Body of pancreas (tissue), 4 donors: ENCODE results near the gene CASTOR1. TPM values are rescaled to one million over a fixed set of nuclear protein-coding genes. Genes with fewer than 3 reads are reported as not detected.

ENCODE experiments used
- ATAC-seq: fragments of 150-250 bp; one replicate; pipeline ENCODE4 v1.9.1; 2016
- DNase-seq, 4 donors: peaks; one replicate each; pipeline ENCODE4 v3.0.0-alpha.2; 2019
- H3K27ac ChIP-seq, 4 donors: fragments of 200-600 bp; sonication (generic); 1 replicate in 3 of 4; 2 replicates in 1 of 4; pipeline versions ENCODE4 v1.5.1 to v1.6.1; 2016 to 2019; ENCODE audit warnings: mild to moderate bottlenecking in 1 of 4, mixed read lengths in 1 of 4, moderate library complexity in 1 of 4
- H3K27me3 ChIP-seq, 2 donors: fragments of 200-600 bp; sonication (generic); one replicate each; pipeline ENCODE4 v1.6.0; 2016; ENCODE audit warnings: mild to moderate bottlenecking in 1 of 2
- H3K36me3 ChIP-seq, 2 donors: fragments of 200-600 bp; sonication (generic); replicated peaks in 1 of 2; 2 replicates each; pipeline ENCODE4 v1.5.1; 2016; ENCODE audit warnings: low read depth in 2 of 2; ENCODE audit not compliant: insufficient read depth in 1 of 2
- H3K4me1 ChIP-seq: fragments of 200-600 bp; sonication (generic); one replicate; pipeline ENCODE4 v1.6.0; 2016
- H3K4me3 ChIP-seq, 2 donors: fragments of 200-600 bp; sonication (generic); 1 replicate in 1 of 2; 2 replicates in 1 of 2; pipeline ENCODE4 v1.5.1; 2016 to 2019
- H3K9me3 ChIP-seq, 3 donors: fragments of 200-600 bp; sonication (generic); 1 replicate in 2 of 3; 2 replicates in 1 of 3; pipeline ENCODE4 v1.5.1; 2016
- CTCF ChIP-seq, 7 experiments: fragments of 450-650 bp in 4 of 7; fragments of 200-600 bp in 3 of 7; sonication (generic) in 3 of 7; IDR thresholded peaks; one replicate each; pipeline ENCODE4 v1.5.1; 2016 to 2019; ENCODE audit warnings: antibody characterized with exemption in 7 of 7
- POLR2A ChIP-seq, 3 donors: fragments of 450-650 bp; IDR thresholded peaks; one replicate each; pipeline ENCODE4 v1.6.1; 2016; ENCODE audit warnings: antibody characterized with exemption in 3 of 3, mild to moderate bottlenecking in 2 of 3
- WGBS, 2 donors: methylation state at CpG; one replicate each; pipeline ENCODE4 v1.1.5; 2017; 5-methylcytosine and 5-hydroxymethylcytosine counted together
- intact Hi-C: fragments of 100-400 bp; cut with DNase I; formaldehyde crosslinking; loops from one replicate; pipeline ENCODE4 v1.15.1; 2023
- total RNA-seq, 2 donors: library from RNA; depleted of rRNA; stranded (reverse); fragments of >200 nt; gene quantifications; one replicate each; pipeline ENCODE4 v1.1.0, GENCODE V29; 2016

Gene CASTOR1
- total RNA-seq, 2 donors from 2014 or later = 4.2 to 21.4 TPM

DNA sequence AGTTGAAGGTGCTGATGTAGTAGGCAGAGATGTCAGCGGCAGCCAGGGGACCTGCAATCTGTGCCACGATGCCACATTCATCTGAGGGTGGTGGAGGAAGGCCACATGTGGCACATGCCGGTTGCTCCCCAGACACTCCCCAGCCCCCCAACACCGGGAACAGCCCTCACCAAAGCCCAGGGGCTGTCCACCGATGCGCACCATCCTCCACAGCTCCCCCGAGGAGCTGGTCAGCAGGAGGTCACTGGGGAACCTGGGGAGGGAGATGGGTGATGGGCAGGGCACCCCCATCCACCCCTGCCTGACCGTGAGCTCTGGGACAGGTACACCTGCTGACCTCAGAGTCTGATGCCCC is 3.5 kb downstream of the CASTOR1 start:
- WGBS, 2 donors = 78 to 80% methylated on average over 1 to 7 of the region's 8 CpGs
- Histone ChIP-seq H3K9me3 (no peaks in the 10 kb centered on the region), H3K27ac (no peak overlapping the region), H3K4me1 (peaks cover 25% of the 10 kb centered on the region), H3K36me3 (no peaks in the 10 kb centered on the region), H3K27me3 (no peaks in the 10 kb centered on the region), H3K4me3 (no peak overlapping the region)
- ATAC-seq = no peak
- no peak for DNase-seq
- intact Hi-C loops = no loop called here
- TF ChIP-seq POLR2A (IDR thresholded peaks at IDR 0.05) (no peak), CTCF (IDR thresholded peaks at IDR 0.05) (no peak)

- no peak overlapping the region for H3K27ac ChIP-seq
- H3K4me3 ChIP-seq = no peak overlapping the region
- no peaks in the 10 kb centered on the region for H3K27me3 ChIP-seq
- TF ChIP-seq CTCF (IDR thresholded peaks at IDR 0.05) (no peak), POLR2A (IDR thresholded peaks at IDR 0.05) (no peak)
- H3K36me3 ChIP-seq = no peaks in the 10 kb centered on the region
- intact Hi-C loops = no loop called here
- no peak for DNase-seq
- WGBS, 2 donors = 81 to 87% methylated on average over 25 to 27 of the region's 27 CpGs
- H3K4me1 ChIP-seq = peaks cover 20% of the 10 kb centered on the region
- H3K9me3 ChIP-seq = no peaks in the 10 kb centered on the region
- ATAC-seq = no peak
Observed at GRCh38 chr22:30285176-30285845, 4.0 kb downstream of the CASTOR1 start.

- Histone ChIP-seq H3K36me3 (no peaks in the 10 kb centered on the region), H3K4me3 (no peak overlapping the region), H3K4me1 (peaks cover 13% of the 10 kb centered on the region), H3K27ac (no peak overlapping the region), H3K27me3 (no peaks in the 10 kb centered on the region), H3K9me3 (no peaks in the 10 kb centered on the region)
- TF ChIP-seq POLR2A (IDR thresholded peaks at IDR 0.05) (no peak), CTCF (IDR thresholded peaks at IDR 0.05) (no peak)
- DNase-seq (no peak), ATAC-seq (no peak)
- 80 to 87% methylated on average over 4 of the region's 4 CpGs for WGBS, 2 donors
- intact Hi-C loops = no loop called here
Observed at GRCh38 chr22:30284666-30285065, 4.6 kb downstream of the CASTOR1 start.

GRCh38 chr22:30284172-30284571 is 5.1 kb downstream of the CASTOR1 start:
- Histone ChIP-seq H3K27me3 (no peaks in the 10 kb centered on the region), H3K27ac (no peak overlapping the region), H3K9me3 (no peaks in the 10 kb centered on the region), H3K36me3 (no peaks in the 10 kb centered on the region), H3K4me3 (no peak overlapping the region), H3K4me1 (peaks cover 13% of the 10 kb centered on the region)
- ATAC-seq (no peak), DNase-seq (no peak)
- intact Hi-C loops = no loop called here
- 74 to 84% methylated on average over 4 to 9 of the region's 9 CpGs for WGBS, 2 donors
- TF ChIP-seq CTCF (IDR thresholded peaks at IDR 0.05) (no peak), POLR2A (IDR thresholded peaks at IDR 0.05) (no peak)

- ATAC-seq (no peak), DNase-seq (no peak)
- 67 to 71% methylated on average over 2 to 4 of the region's 4 CpGs for WGBS, 2 donors
- no peak overlapping the region for H3K4me3 ChIP-seq
- H3K27me3 ChIP-seq = no peaks in the 10 kb centered on the region
- H3K27ac ChIP-seq = no peak overlapping the region
- TF ChIP-seq POLR2A (IDR thresholded peaks at IDR 0.05) = no peak
- no peak for TF ChIP-seq CTCF (IDR thresholded peaks at IDR 0.05)
- H3K9me3 ChIP-seq = no peaks in the 10 kb centered on the region
- H3K36me3 ChIP-seq = no peaks in the 10 kb centered on the region
- intact Hi-C loops = no loop called here
- peaks cover 7% of the 10 kb centered on the region for H3K4me1 ChIP-seq
Observed at GRCh38 chr22:30283342-30283741, 6.0 kb downstream of the CASTOR1 start.
